SU-DHL-6 (cell line): Measurements from ENCODE around the gene UTP14C.

Experiments
- H2AFZ ChIP-seq: fragments of 200-600 bp; sonication (generic); 2 replicates; pipeline ENCODE4 v1.6.1; 2014; ENCODE audit warnings: low read depth, mild to moderate bottlenecking, moderate library complexity, mixed read lengths, antibody characterized with exemption, low read length; ENCODE audit not compliant: severe bottlenecking
- H3F3A ChIP-seq: fragments of 200-600 bp; shearing (Covaris generic); 2 replicates; pipeline ENCODE4 v1.6.0; 2016; ENCODE audit warnings: antibody characterized with exemption, mild to moderate bottlenecking; ENCODE audit not compliant: insufficient read depth
- H3K27ac ChIP-seq: fragments of 200-600 bp; sonication (generic); 2 replicates; pipeline ENCODE4 v1.5.1; 2016; ENCODE audit warnings: low read depth, mild to moderate bottlenecking, low read length, moderate library complexity, mixed read lengths
- H3K27me3 ChIP-seq: fragments of 200-600 bp; sonication (generic), shearing (Covaris generic); 2 replicates; pipeline ENCODE4 v1.6.0; 2014; ENCODE audit warnings: mild to moderate bottlenecking, low read length
- H3K36me3 ChIP-seq: fragments of 200-600 bp; sonication (generic); 2 replicates; pipeline ENCODE4 v1.6.1; 2014; ENCODE audit warnings: mild to moderate bottlenecking, low read length, mixed read lengths
- H3K4me2 ChIP-seq: fragments of 300-600, 200-600 bp; shearing (Covaris generic), sonication (generic); 2 replicates; pipeline ENCODE4 v1.6.0; 2014; ENCODE audit warnings: low read length, low read depth, mild to moderate bottlenecking; ENCODE audit not compliant: poor library complexity, severe bottlenecking
- H3K4me3 ChIP-seq: fragments of 200-600 bp; sonication (generic); 2 replicates; pipeline ENCODE4 v1.5.1; 2014; ENCODE audit warnings: antibody characterized with exemption, low read length, mild to moderate bottlenecking, mixed read lengths; ENCODE audit not compliant: insufficient read depth, poor library complexity, severe bottlenecking
- H3K79me2 ChIP-seq: fragments of 200-600 bp; sonication (generic); 2 replicates; pipeline ENCODE4 v1.6.1; 2014; ENCODE audit warnings: mild to moderate bottlenecking, low read length, moderate library complexity; ENCODE audit not compliant: insufficient read depth
- H3K9ac ChIP-seq: fragments of 200-600 bp; sonication (generic); 2 replicates; pipeline ENCODE4 v1.7.0; 2014; ENCODE audit warnings: mild to moderate bottlenecking, low read length
- H3K9me2 ChIP-seq: fragments of 200-600 bp; sonication (generic); replicated peaks from 2 replicates; pipeline ENCODE4 v1.6.1; 2014; ENCODE audit warnings: low read length; ENCODE audit not compliant: insufficient read depth
- H3K9me3 ChIP-seq: fragments of 200-600 bp; sonication (generic); 2 replicates; pipeline ENCODE4 v1.6.1; 2014; ENCODE audit warnings: low read length, mixed read lengths; ENCODE audit not compliant: insufficient read depth
- H4K20me1 ChIP-seq: fragments of 200-600 bp; sonication (generic); 2 replicates; pipeline ENCODE4 v1.6.1; 2014; ENCODE audit warnings: low read depth, mild to moderate bottlenecking, antibody characterized with exemption, low read length, moderate library complexity, mixed read lengths
- CTCF ChIP-seq: fragments of 200-600 bp; sonication (generic); IDR thresholded peaks from one replicate; pipeline ENCODE4 v1.5.1; 2017; ENCODE audit warnings: antibody characterized with exemption, mild to moderate bottlenecking, low read length, moderate library complexity; ENCODE audit not compliant: insufficient read depth, poor library complexity, severe bottlenecking
- EZH2phosphoT487 ChIP-seq: fragments of 200-600 bp; sonication (generic), shearing (Covaris generic); conservative IDR thresholded peaks from 2 replicates; pipeline ENCODE4 v1.6.1; 2018; ENCODE audit warnings: mild to moderate bottlenecking, antibody characterized with exemption, low read length, moderate library complexity, mixed read lengths

UTP14C gene

GRCh38 chr13:52016296-52016695, 8.2 kb upstream of the UTP14C start:
- no peak overlapping the region for H3K4me3 ChIP-seq
- peaks cover 60% of the 10 kb centered on the region for H3K79me2 ChIP-seq
- H3K9me3 ChIP-seq: no peaks in the 10 kb centered on the region
- no peak overlapping the region for H3K9ac ChIP-seq
- H3F3A ChIP-seq: no peaks in the 10 kb centered on the region
- no peak for TF ChIP-seq EZH2phosphoT487
- TF ChIP-seq CTCF: no peak
- no peak overlapping the region for H2AFZ ChIP-seq
- H4K20me1 ChIP-seq: no peaks in the 10 kb centered on the region
- H3K9me2 ChIP-seq: no peaks in the 10 kb centered on the region
- H3K27ac ChIP-seq: no peak overlapping the region
- H3K4me2 ChIP-seq: no peak overlapping the region
- no peaks in the 10 kb centered on the region for H3K27me3 ChIP-seq
- no peaks in the 10 kb centered on the region; the same call in 1 of the 2 replicates for H3K36me3 ChIP-seq

- no peak overlapping the region for H3K9ac ChIP-seq
- H3K27me3 ChIP-seq: no peaks in the 10 kb centered on the region
- TF ChIP-seq CTCF: no peak
- TF ChIP-seq EZH2phosphoT487: no peak
- no peak overlapping the region for H3K4me2 ChIP-seq
- H3K9me3 ChIP-seq: no peaks in the 10 kb centered on the region
- H2AFZ ChIP-seq: no peak overlapping the region
- no peaks in the 10 kb centered on the region for H4K20me1 ChIP-seq
- no peak overlapping the region for H3K27ac ChIP-seq
- H3K36me3 ChIP-seq: peaks cover 6% of the 10 kb centered on the region; the same call in 1 of the 2 replicates
- H3F3A ChIP-seq: no peaks in the 10 kb centered on the region
- peaks cover 32% of the 10 kb centered on the region for H3K79me2 ChIP-seq
- H3K9me2 ChIP-seq: no peaks in the 10 kb centered on the region
- H3K4me3 ChIP-seq: no peak overlapping the region
These were observed 4.3 kb upstream of the UTP14C start for GRCh38 chr13:52020191-52020590.

GRCh38 chr13:52022356-52022755, 2.1 kb upstream of the UTP14C start:
- Histone ChIP-seq H3K9me3 (no peaks in the 10 kb centered on the region), H3K27me3 (no peaks in the 10 kb centered on the region), H3K27ac (no peak overlapping the region), H3K9me2 (no peaks in the 10 kb centered on the region), H3K79me2 (peaks cover 21% of the 10 kb centered on the region), H3K36me3 (peaks cover 6% of the 10 kb centered on the region; the same call in 1 of the 2 replicates), H3K4me3 (no peak overlapping the region), H3K4me2 (no peak overlapping the region), H3K9ac (no peak overlapping the region), H4K20me1 (no peaks in the 10 kb centered on the region), H2AFZ (no peak overlapping the region), H3F3A (no peaks in the 10 kb centered on the region)
- TF ChIP-seq CTCF: no peak
- TF ChIP-seq EZH2phosphoT487: no peak
